M059J (cell line): ENCODE measurements around the gene PPM1G. TPM values are rescaled to one million over a fixed set of nuclear protein-coding genes. Genes with fewer than 3 reads are reported as not detected.

ENCODE experiments used
- DNase-seq: peaks from one replicate; pipeline ENCODE4 v3.0.0-alpha.2; 2012; ENCODE audit warnings: low read depth
- total RNA-seq: library from RNA; depleted of rRNA; stranded (reverse); fragments of >200 nt; shearing (Covaris generic); gene quantifications from 2 replicates; pipeline ENCODE4 v1.2.3, GENCODE V29; 2014; rRNA removed

The PPM1G gene
- total RNA-seq, 1 experiment from 2014 or later = 134 TPM

- no peak for DNase-seq
Observed at GRCh38 chr2:27335311-27335710, 74.1 kb downstream of the PPM1G start.

Other genes with a start within 250 kb of the PPM1G start
- gene ATRAID, start 197.6 kb downstream of the PPM1G start, total RNA-seq = 334 and 404 TPM in 2 replicates
- gene SLC5A6, start 197.3 kb downstream of the PPM1G start, total RNA-seq = 16.3 and 23.3 TPM in 2 replicates
- gene CAD, start 192.2 kb downstream of the PPM1G start, total RNA-seq = 12.6 and 17.1 TPM in 2 replicates
- gene SLC30A3, start 146.5 kb downstream of the PPM1G start, total RNA-seq = not detected in 2 replicates
- not detected in 2 replicates for gene DNAJC5G, start 134.2 kb downstream of the PPM1G start, total RNA-seq
- gene TRIM54, start 127.2 kb downstream of the PPM1G start, total RNA-seq = 0.05 TPM in 1 of 2 replicates, not detected in the other
- gene UCN, start 101.1 kb downstream of the PPM1G start, total RNA-seq = 1.6 and 3.0 TPM in 2 replicates
- 92.5 and 95.2 TPM in 2 replicates for gene MPV17, start 86.5 kb downstream of the PPM1G start, total RNA-seq
- gene GTF3C2, start 52.8 kb downstream of the PPM1G start, total RNA-seq = 32.3 and 34.0 TPM in 2 replicates
- 24.3 and 31.1 TPM in 2 replicates for gene EIF2B4, start 39.3 kb downstream of the PPM1G start, total RNA-seq
- gene SNX17, start 39.0 kb downstream of the PPM1G start, total RNA-seq = 70.4 and 88.3 TPM in 2 replicates
- gene ZNF513, start 28.9 kb downstream of the PPM1G start, total RNA-seq = 3.6 and 7.6 TPM in 2 replicates
- 96.9 and 124 TPM in 2 replicates for gene NRBP1, start 19.0 kb upstream of the PPM1G start, total RNA-seq
- not detected in 2 replicates for gene KRTCAP3, start 32.8 kb upstream of the PPM1G start, total RNA-seq
- gene IFT172, start 80.2 kb upstream of the PPM1G start, total RNA-seq = 2.8 and 5.7 TPM in 2 replicates
- gene FNDC4, start 85.6 kb upstream of the PPM1G start, total RNA-seq = 2.6 and 3.1 TPM in 2 replicates
- not detected in 2 replicates for gene GCKR, start 87.2 kb upstream of the PPM1G start, total RNA-seq
- gene ZNF512, start 173.5 kb upstream of the PPM1G start, total RNA-seq = 22.7 and 23.3 TPM in 2 replicates
- gene CCDC121, start 219.4 kb upstream of the PPM1G start, total RNA-seq = 0.42 and 1.4 TPM in 2 replicates
- gene GPN1, start 219.5 kb upstream of the PPM1G start, total RNA-seq = 39.3 and 44.7 TPM in 2 replicates